ENCODE measurements around the gene NDUFS7. TPM values are rescaled to one million over a fixed set of nuclear protein-coding genes. Genes with fewer than 3 reads are reported as not detected.

Gene NDUFS7
- total and polyA plus RNA-seq, 12 donors: 4.7 to 286 (median 148) TPM

DNA sequence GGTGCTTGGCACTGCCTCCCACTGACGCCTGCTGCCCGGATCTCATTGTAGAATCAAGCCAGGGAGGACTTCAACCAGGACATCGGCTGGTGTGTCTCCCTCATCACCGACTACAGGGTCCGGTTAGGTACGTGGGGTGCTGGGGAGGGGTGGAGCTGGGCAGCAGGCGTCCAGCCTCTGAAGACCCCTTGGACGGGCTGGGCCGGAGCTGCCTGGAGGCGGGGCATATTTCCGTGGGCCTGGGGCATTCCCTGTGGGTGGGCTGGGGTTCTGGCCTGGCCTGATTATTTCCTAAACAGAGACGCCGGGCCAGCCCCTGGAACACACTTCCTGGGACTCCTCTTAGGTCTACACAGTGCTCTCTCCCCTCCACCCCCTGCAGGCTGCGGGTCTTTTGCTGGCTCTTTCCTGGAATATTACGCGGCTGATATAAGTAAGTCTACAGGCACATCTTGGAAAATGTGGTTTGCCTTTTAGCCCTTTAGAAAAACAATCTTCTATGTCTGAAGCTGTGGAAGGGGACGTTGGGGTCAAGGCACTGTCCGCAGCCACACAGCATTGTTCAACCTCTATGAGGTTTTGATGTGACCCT is 14.4 kb upstream of the NDUFS7 start:
- intact Hi-C loops (cut with DNase I): no loop called here
- Histone ChIP-seq H3K4me3 (no peak overlapping the region), H3K27me3 (no peaks in the 10 kb centered on the region), H3K4me1 (replicated peaks in 1 of 2) (peaks cover 12 to 16% of the 10 kb centered on the region in 2 donors), H3K27ac (no peak overlapping the region), H3K9me3 (replicated peaks in 1 of 3) (no peaks in the 10 kb centered on the region), H3K36me3 (replicated peaks in 1 of 2) (peaks cover 0 to 88% of the 10 kb centered on the region in 2 donors)
- no peak for DNase-seq
- TF ChIP-seq POLR2A (IDR thresholded peaks at IDR 0.05): no peak
- TF ChIP-seq, protein P1, sequence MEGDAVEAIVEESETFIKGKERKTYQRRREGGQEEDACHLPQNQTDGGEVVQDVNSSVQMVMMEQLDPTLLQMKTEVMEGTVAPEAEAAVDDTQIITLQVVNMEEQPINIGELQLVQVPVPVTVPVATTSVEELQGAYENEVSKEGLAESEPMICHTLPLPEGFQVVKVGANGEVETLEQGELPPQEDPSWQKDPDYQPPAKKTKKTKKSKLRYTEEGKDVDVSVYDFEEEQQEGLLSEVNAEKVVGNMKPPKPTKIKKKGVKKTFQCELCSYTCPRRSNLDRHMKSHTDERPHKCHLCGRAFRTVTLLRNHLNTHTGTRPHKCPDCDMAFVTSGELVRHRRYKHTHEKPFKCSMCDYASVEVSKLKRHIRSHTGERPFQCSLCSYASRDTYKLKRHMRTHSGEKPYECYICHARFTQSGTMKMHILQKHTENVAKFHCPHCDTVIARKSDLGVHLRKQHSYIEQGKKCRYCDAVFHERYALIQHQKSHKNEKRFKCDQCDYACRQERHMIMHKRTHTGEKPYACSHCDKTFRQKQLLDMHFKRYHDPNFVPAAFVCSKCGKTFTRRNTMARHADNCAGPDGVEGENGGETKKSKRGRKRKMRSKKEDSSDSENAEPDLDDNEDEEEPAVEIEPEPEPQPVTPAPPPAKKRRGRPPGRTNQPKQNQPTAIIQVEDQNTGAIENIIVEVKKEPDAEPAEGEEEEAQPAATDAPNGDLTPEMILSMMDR (IDR thresholded peaks at IDR 0.05): no peak
- 94 to 99% (median 95%) methylated on average over 13 to 18 of the region's 18 CpGs for WGBS, 4 donors

DNA sequence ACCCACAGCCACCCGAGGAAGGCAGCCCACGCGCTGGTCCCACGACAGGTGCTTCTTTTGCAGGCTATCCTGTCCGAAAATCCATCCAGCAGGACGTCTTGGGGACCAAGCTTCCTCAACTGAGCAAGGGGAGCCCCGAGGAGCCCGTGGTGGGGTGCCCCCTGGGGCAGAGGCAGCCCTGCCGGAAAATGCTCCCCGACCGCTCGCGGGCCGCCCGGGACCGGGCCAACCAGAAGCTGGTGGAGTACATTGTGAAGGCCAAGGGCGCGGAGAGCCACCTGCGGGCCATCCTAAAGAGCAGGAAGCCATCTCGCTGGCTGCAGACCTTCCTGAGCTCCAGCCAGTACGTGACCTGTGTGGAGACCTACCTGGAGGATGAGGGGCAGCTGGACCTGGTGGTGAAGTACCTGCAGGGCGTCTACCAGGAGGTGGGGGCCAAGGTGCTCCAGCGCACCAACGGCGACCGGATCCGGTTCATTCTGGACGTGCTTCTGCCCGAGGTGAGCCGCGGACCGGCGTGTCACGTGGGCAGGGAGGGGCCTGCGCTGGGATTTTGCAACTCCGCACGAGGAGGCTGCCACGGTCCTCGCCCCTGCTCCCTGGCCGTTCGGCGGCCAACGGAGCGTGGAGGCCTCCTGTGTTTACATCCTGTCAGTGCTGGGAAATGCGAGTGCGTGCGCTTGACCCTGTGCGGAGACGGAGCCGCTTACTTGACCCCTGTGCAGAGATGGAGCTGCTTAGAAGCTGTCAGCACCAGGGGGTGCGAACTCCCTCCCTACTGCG is 12.9 kb upstream of the NDUFS7 start:
- DNase-seq: no peak
- H3K27me3 ChIP-seq: no peaks in the 10 kb centered on the region
- H3K36me3 ChIP-seq (replicated peaks in 1 of 2): peaks cover 0 to 75% of the 10 kb centered on the region in 2 donors
- peaks cover 12 to 19% of the 10 kb centered on the region in 2 donors for H3K4me1 ChIP-seq (replicated peaks in 1 of 2)
- H3K4me3 ChIP-seq: no peak overlapping the region
- WGBS, 4 donors: 90 to 94% (median 93%) methylated on average over 24 to 52 of the region's 52 CpGs
- intact Hi-C loops (cut with DNase I): no loop called here
- no peak overlapping the region for H3K27ac ChIP-seq
- no peaks in the 10 kb centered on the region for H3K9me3 ChIP-seq (replicated peaks in 1 of 3)
- TF ChIP-seq, protein P1 (IDR thresholded peaks at IDR 0.05): no peak
- TF ChIP-seq POLR2A (IDR thresholded peaks at IDR 0.05): no peak

DNA sequence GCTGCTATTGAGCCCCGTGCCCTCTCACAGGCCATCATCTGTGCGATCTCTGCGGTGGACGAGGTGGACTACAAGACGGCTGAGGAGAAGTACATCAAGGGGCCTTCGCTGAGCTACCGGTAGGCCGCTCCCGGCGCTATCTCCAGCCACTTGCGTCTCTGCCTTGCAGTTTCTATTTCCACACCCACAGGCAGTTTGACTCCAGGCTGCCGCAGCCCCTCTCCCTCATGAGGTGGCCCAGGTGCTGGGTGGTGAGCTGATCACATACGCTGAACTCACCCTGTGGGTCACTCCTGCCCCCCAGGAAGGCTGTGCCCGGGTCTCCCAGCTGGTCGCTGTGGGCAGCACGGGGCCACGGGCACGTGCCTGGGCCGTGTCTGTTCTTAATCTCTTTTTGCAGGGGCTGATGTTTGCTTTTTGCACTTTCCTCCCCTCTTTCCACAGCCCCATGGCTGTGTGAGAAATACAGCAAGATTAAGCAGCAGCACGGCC is 10.6 kb upstream of the NDUFS7 start:
- H3K27me3 ChIP-seq: no peaks in the 10 kb centered on the region
- intact Hi-C loops (cut with DNase I): no loop called here
- no peaks in the 10 kb centered on the region for H3K9me3 ChIP-seq (replicated peaks in 1 of 3)
- H3K4me1 ChIP-seq (replicated peaks in 1 of 2): peaks cover 12 to 19% of the 10 kb centered on the region in 2 donors
- no peak for TF ChIP-seq POLR2A (IDR thresholded peaks at IDR 0.05)
- TF ChIP-seq, protein P1 (IDR thresholded peaks at IDR 0.05): no peak
- H3K27ac ChIP-seq: peak overlapping the region; percentile 65 to 96 (median 81)
- 61 to 78% (median 62%) methylated on average over 16 to 20 of the region's 20 CpGs for WGBS, 4 donors
- peak in 1 of 7 donors; percentile 34 for DNase-seq
- H3K36me3 ChIP-seq (replicated peaks in 1 of 2): peaks cover 0 to 69% of the 10 kb centered on the region in 2 donors
- H3K4me3 ChIP-seq: no peak overlapping the region

DNA sequence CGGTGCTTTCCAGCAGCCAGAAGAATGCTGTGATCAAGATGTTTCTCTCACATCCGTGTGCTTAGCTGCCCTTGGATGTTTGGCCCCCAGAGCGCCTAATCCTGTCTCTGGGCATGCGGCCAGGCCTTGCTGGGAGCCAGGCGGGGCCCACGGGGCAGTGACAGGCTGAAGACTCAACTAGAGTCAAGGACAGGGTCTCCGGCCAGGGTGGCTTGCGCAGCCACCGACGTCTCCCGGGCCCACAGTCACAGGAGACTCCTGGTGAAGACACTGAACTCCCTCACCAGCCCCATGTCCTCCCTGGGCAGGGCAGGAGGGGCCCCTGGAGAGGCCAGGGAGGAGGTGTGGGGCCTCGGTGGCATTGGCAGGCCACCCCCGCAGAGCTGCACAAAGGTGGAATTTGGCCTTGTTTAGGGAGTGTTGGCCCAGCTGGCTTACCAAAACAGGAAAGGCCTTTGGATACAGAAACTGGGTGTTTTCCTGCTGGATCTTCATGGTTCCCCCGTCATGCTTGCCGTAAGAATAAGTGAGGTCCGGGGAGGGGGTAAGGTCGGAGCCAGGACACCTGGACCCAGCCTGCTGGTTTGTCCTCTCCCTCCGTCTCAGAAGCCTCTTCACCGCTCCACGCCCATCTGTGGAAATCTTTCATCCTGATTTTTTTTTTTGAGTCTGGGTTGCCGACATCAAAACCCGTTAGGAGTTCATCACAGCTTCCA is 10.0 kb upstream of the NDUFS7 start:
- TF ChIP-seq, protein P1 (IDR thresholded peaks at IDR 0.05): no peak
- peak in 1 of 2 donors; percentile 54 for TF ChIP-seq POLR2A (IDR thresholded peaks at IDR 0.05)
- no peak overlapping the region for H3K4me3 ChIP-seq
- no peaks in the 10 kb centered on the region for H3K9me3 ChIP-seq (replicated peaks in 1 of 3)
- peak; percentile 88 to 98 (median 96) for DNase-seq
- H3K27ac ChIP-seq: peak overlapping the region; percentile 42 to 96 (median 81)
- H3K36me3 ChIP-seq (replicated peaks in 1 of 2): peaks cover 0 to 66% of the 10 kb centered on the region in 2 donors
- H3K4me1 ChIP-seq (replicated peaks in 1 of 2): peaks cover 12 to 19% of the 10 kb centered on the region in 2 donors
- no peaks in the 10 kb centered on the region for H3K27me3 ChIP-seq
- WGBS, 4 donors: 44 to 54% (median 49%) methylated on average over 19 to 22 of the region's 22 CpGs
- intact Hi-C loops (cut with DNase I): no loop called here
